ENCODE measurements around the gene CCR3.
A peak's percentile ranks its signal among the peaks of the same experiment; 100 is the strongest.

Gene CCR3

DNA sequence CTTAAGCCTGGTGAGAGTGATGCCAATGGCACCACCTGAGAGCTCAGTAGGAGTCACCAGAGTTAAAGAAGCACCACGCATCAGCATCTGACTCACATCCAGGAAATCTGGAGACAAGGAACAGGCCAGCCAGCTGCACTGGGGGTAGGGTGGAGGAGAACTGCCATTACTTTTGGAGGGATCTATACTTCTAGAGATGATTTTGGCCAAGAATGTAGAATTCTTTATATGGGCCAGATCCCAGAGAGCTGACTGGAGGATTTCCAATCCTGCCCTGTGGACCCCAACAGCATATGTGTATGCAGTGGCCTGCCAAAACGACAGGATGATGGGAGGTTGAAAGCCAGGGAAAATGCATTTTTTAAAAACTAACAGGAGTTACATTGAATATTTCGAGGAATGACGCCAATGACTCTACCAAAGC lies 29.8 kb downstream of the CCR3 start:
- H3K4me3 ChIP-seq (ENCODE audit: low read depth, low read length) = no peak overlapping the region
- TF ChIP-seq, protein P1, sequence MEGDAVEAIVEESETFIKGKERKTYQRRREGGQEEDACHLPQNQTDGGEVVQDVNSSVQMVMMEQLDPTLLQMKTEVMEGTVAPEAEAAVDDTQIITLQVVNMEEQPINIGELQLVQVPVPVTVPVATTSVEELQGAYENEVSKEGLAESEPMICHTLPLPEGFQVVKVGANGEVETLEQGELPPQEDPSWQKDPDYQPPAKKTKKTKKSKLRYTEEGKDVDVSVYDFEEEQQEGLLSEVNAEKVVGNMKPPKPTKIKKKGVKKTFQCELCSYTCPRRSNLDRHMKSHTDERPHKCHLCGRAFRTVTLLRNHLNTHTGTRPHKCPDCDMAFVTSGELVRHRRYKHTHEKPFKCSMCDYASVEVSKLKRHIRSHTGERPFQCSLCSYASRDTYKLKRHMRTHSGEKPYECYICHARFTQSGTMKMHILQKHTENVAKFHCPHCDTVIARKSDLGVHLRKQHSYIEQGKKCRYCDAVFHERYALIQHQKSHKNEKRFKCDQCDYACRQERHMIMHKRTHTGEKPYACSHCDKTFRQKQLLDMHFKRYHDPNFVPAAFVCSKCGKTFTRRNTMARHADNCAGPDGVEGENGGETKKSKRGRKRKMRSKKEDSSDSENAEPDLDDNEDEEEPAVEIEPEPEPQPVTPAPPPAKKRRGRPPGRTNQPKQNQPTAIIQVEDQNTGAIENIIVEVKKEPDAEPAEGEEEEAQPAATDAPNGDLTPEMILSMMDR (IDR thresholded peaks at IDR 0.05; ENCODE audit: low read depth, low read length) = no peak

DNA sequence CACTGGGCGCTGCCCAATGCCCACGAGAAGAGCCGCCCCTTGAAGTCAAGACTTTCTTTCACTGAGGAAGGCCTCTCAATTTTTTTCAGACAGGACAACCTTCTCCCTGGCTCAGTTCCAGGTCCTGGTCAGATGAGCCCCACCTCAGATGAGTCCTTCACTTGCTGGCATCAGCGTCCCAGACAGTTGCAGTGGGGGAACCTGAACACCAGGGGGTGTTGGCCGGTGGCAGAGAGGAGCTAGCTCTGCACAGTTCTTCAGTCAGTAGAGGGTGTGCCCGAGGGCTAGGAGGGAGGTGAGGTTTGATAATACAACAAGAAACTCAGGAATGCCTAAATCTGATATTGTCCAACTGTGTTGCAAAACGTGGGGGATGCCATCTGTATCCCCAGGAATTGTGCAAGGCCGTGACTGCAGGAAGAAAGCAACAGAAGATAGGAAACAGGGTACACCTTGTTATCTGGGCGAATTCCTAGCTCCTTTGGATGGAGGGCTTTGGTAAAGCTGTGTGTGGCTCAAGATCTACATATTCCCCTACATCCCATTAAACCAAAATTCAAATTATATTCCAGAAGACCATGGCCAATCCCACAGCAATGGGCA lies 34.3 kb downstream of the CCR3 start:
- TF ChIP-seq, protein P1 (IDR thresholded peaks at IDR 0.05; ENCODE audit: low read depth, low read length) = peak; percentile 60
- H3K4me3 ChIP-seq (ENCODE audit: low read depth, low read length) = no peak overlapping the region

DNA sequence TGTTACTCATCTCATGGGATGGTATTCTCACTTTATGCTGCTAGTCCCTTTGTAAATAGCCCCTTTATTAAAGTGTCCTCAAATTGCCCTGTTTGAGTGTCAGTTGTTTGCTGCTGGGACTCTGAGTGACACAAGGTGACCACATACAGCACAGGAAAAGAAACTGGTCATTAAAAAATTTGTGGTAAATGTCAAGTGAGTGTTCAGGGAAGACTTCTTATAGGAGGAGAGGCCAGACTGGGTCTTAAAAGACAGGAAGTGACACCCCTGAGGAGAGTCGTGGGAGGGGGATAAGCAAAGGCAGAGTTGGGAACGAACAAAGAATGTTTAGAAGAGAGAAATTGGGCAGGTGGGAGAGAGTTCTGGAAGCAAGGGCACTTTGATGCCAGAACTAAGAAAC lies 35.2 kb downstream of the CCR3 start:
- H3K4me3 ChIP-seq (ENCODE audit: low read depth, low read length) = no peak overlapping the region
- TF ChIP-seq, protein P1 (IDR thresholded peaks at IDR 0.05; ENCODE audit: low read depth, low read length) = no peak

DNA sequence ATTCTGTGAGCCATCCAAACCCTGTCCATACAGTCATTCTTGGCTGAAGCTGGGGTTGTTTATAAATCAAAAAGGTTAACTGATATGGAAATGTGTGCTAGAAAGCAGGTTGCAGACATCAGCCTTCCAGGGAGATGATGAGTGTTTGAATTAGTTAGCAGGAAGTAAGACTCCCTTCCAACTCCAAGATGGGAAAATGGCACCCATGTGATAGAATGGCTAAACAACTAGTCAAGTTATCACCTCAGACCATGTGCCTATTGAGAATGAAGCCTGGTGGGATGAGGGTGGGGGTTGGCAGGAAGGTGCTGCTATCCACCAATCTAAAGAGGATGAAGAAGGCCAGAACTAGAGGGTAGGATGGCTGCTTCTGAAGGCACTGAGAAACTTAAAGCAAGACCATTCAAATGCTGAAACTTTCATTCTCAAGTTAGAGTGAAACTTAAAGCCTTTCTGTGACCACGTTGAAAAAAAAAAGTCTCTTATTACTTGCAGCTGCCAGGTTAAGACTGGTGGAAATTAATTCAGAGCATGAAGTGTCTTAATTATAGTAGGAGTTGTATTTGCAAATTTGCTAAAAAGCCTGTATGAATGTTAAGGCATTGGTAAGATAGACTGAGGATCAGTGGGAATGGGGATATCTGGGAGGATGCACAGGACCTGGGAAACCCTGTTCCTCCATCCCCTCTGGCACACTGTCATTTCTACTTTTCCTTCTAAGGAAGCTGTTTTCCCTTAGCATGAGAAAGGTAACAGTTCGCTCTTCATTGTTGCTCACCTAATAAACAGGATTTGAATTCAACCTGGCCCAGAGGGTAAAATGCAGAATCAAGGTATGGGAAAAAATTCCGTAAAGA lies 36.8 kb downstream of the CCR3 start:
- TF ChIP-seq, protein P1 (IDR thresholded peaks at IDR 0.05; ENCODE audit: low read depth, low read length) = no peak
- H3K4me3 ChIP-seq (ENCODE audit: low read depth, low read length) = no peak overlapping the region

DNA sequence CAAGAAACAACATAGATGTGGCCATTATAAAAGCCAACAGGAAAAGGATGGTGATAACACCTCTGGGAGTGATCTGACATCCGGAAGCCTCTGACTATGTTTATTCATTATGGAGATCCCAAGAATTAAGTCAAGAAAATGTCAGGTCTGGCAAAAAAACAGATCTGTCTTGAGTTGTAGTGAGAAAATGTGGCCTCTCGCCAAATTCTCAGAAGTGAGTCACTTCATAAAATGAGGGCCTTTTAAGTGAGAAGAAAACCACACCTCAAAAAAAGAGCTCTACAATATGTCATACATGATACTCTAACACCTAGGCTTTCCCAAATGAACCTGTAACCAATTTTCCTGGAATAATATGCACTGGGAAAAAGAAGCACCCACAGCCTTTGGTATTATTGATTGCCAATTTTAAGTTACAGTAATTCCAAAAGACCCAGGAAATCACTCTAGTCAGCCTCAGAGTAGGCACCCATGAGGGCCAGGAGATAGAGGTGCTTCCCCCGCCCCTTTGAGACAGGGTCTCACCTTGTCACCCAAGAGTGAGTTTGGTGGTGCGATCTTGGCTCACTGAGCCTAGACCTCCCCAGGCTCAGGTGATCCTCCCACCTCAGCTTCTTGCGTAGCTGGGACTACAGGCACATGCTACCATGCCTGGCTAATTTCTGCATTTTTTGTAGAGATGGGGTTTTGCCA lies 38.0 kb downstream of the CCR3 start:
- TF ChIP-seq, protein P1 (IDR thresholded peaks at IDR 0.05; ENCODE audit: low read depth, low read length) = no peak
- no peak overlapping the region for H3K4me3 ChIP-seq (ENCODE audit: low read depth, low read length)

DNA sequence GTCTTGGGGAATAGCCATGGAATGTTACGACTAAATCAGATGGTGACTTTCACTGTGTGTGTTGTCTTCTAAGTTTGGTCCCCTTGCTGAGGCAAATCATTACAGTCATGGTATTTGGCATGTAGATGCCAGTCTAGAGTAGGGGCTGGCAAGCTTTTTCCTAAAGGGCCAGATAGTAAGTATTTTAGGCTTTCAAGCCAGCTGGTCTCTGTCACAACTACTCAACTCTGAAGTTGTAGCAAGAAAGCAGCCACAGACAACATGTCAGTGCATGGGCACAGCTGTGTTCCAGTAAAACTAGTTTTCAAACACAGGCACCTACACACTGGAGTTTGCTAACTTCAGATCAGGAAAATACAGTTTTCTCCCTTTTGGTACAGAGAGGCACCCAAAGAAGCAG lies 39.3 kb downstream of the CCR3 start:
- TF ChIP-seq, protein P1 (IDR thresholded peaks at IDR 0.05; ENCODE audit: low read depth, low read length) = no peak
- H3K4me3 ChIP-seq (ENCODE audit: low read depth, low read length) = no peak overlapping the region

DNA sequence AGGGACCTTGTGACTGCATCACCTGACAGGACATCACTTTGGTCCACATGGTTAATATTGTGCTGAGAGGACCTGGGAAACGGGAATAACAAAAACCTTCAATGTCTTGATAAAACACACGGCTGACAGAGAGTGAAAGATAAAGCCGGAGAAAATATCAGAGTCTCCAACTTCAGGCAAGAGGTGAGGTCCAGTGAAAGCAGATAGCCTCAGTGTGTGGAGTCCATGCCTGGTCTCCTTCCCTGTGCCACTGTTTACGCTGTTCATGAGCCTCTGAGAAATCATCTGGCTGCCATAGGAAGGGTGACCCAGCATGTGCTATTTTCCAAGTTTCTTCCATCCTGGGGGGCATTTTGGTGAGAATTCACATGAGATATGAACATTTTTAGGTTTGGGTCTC lies 39.8 kb downstream of the CCR3 start:
- H3K4me3 ChIP-seq (ENCODE audit: low read depth, low read length) = no peak overlapping the region
- TF ChIP-seq, protein P1 (IDR thresholded peaks at IDR 0.05; ENCODE audit: low read depth, low read length) = no peak

All from WI38 (cell line).